GM20431 (cell line): ENCODE data around the gene TAPBP.
"Not testable (repeated sequence)": the region's sequence is repeated elsewhere in the genome, so short reads cannot be mapped to it uniquely, and the experiment has no call there.

Experiments used
- in situ Hi-C: fragments of 300-500 bp; cut with MseI, MboI; formaldehyde crosslinking; loops from one replicate; pipeline ENCODE4 v1.15.0; 2020; ENCODE audit warnings: low sequenced_read_pairs; ENCODE audit not compliant: unreplicated experiment

Gene TAPBP

DNA sequence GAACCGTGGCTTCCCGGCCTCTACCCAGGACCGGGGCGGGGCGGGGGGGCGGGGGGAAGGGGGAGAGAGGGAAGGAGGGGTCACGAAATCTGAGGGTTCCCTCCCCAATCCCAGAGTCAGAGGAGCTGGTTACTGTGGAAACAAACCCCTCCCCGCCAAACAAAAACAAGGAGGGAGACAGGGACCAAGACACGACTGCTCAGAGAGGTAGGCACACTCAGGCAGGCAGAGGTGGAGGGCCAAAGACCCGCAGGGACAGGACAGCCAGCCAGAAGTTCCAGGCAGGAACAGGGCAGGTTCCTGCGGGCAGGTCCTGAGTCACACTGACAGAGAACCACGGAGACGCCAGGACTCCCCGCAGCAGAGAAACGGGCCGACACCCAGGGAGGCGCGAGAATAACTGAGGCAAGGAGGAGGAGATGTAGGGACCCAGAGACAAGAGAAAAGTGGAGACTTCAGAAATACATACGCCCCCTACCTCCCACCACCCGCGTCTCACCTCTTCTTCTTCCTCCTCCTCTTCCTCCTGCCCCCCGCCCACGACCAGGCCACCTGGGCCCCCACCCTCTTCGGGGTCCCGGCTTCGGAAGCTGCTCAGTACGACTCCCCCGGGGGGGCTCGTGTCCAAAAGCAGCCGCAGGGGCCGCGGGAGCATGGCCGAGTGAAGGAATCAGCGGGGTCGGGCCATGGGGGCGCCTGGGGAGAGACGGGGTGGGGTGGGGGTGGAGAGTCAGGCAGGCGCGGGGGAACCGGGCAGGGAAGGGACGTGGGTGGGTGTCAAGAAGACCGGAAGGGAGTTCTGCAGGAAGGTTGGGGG is 15.7 kb downstream of the TAPBP start:
- in situ Hi-C loops, result no loop called here

DNA sequence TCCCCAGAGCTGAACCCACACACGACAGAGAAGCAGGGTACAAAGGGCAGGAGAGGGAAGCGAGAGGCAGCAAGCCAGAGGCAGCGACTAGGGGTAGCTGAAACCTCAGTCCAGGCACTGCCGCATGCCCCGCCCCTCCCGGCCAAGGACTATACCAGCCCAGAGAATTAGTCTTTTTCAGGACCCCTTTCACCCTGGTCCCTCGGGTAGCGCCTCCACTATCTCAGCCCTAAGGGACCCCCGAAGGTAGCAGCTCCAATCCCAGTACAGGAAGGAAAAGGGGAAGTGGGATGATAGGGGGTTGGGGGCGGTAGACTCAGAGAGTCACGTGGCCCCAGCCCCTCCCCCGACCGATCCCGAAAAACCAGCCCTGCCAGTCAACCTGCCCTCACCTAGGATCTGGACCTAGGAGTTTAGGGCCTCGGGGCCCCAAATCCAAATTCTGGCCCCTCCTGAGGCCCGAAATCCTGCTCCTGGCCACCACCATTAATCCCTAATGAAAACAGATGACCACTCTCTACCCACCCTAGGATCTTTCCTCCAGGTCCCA is 16.4 kb downstream of the TAPBP start:
- in situ Hi-C loops, result no loop called here

DNA sequence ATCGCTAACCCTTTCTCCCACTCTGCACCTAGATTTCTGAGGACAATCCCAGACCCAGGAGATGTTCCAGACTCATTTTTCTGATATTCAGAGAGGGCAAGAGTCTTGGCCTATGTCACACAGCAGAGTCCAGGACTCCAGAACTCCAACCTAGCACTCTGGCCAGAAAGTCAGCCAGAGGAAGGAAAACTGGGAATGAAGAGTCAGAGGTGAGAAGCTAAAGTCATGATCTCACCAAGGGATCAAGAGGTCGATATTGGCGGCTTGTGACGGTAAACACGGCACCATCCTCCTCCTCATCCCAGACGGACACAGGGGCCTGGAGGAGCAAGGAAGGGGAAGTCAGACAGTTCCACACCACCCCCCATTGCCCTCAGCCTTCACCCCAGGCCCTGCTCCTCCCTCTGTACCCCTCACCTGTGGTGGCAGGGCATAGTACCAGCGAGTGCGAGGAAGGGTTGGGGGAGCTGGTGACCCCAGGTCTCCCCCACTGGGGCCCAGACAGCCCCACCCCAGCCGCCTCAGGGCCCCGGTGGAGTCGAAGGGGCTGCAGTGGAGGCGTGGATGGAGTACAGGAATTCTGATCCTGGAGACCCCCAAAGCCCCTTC is 17.0 kb downstream of the TAPBP start:
- in situ Hi-C loops, result no loop called here

DNA sequence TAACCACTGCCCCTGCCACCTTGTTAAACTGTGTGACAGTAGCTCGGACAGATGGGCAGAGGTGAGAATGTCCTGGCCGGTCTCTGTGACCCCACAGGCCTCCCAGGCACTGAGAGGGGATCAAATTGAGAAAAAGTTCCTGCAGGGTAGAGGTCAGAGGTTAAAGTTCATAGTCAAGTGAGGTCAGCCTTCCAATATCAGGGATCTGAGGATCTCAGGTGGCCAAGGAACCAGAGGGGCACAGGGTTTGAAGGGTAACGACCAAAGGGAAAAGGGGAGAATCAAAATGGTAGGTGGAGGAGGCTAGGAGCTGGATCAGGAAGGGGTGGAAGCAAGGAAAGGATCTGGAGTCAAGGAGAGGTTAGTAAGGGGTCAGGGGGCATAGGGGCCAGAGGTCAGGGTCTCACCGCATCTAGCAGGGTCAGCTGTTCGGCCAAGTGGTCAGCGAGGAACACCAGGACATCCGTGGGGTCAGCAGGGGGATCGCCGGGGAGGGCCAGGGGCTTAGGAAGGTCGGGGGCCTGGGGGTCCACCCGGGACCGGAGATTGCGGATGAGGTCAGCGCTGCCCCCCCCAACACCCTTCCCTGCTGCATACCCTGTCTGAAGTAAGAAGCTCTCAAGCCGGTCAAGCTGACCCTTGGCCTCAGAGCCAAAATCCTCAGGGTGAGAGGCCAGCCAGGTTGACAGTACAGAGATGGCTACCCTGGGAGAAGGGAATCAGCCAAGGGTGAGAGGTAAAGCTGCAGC is 18.1 kb downstream of the TAPBP start:
- in situ Hi-C loops, result no loop called here

DNA sequence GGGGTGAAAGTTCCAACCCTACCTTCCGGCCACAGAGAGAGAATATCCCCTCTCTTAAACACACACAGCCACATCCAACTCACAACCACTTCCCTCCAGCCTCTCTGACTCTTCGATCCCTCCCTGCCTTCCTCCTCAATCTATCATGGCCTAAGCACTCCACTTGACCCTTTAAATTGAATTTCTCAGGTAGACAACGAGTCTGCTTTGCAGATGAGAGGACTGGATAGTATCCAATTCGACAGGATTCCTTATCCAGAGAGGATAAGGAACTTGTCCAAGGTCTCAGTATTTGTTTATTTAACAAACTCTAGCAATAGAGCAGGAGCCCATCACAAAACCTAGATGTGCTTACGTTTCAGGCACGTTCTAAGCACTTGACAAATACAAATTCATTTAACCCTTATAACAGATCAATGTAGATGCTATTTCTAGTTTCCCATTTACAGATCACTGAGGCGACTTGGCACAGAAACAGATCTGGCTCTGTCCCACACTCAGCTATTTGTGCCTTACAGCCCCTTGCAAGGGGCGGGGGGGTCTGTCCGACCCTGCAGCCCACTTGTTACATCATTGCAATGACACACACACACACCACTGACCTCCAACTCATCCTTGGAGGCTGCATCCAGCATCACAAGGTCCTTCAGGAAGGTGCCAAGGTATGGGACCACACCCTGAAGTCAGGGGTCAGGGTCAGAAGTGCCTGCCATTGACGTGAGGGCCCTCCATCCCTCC is 19.6 kb downstream of the TAPBP start:
- in situ Hi-C loops, result no loop called here

DNA sequence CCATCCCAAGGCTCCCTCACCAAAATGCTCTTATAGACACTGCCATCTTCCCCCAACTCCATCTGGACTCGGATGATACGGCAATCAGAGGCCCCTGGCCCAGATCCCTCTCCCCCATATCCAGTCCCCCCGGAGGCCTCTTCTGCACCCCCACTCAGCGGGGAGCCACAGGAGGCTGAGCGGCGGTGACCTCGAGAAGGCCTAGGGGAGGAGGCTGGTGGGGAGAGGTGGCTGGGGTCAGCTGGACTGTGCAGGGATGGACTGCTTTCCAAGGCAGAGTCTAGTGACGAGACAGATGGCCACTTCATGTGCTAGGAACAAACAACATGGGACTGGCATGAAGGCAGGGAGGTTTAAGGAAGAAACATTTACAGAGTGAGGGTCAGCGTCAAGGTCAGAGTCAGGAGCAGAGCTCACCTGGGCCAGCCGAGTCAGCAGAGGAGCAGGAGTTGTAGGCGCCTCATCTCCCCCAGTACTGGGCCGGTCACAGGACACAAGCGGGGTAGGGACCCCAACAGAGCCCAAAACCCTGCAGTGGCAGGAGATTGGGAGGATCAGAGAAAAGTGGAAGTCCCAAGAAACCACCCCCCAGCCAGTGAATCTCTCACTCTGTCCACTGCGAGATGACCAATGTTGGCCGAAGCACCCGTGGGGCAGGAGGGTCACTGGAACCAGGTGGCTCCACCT is 20.7 kb downstream of the TAPBP start:
- in situ Hi-C loops, result no loop called here

DNA sequence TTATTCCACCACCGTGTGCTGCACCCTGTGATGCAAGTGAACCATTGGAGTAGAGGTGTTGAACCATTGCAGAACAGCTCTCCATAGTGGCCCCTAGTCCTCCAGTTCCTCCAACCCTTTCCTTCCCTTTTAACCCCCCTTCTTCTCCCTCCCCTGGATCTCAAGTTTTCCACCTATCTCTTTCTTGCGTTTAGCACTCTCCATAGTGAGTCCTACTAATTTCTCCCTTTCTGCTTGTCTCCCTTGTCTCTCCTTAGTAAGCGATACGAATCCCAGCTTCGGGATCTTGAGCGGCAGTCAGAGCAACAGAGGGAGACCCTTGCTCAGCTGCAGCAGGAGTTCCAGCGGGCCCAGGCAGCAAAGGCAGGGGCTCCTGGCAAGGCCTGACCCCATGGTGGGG is 23.4 kb downstream of the TAPBP start:
- in situ Hi-C loops, result no loop called here

DNA sequence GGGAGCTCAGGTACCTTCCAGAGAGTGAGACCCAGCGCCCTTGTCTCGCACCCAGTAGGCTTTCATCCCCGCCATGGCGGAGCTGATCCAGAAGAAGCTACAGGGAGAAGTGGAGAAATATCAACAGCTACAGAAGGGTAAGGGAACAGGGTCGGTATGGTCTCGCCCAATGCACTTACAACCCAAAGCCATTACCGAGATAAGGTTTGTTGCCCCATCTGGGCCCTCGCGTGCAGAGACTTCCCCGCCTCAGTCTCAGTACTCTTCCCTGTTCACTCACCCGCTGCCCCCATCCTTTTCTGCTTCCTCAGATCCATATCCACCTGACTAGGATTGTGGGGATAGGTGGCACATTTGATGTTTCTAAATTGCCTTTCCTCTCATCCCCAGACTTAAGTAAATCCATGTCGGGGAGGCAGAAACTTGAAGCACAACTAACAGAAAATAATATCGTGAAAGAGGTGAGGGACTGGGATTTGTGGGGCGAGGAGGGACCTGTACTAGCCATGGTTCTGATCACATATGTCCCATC is 24.0 kb downstream of the TAPBP start:
- in situ Hi-C loops, result no loop called here

DNA sequence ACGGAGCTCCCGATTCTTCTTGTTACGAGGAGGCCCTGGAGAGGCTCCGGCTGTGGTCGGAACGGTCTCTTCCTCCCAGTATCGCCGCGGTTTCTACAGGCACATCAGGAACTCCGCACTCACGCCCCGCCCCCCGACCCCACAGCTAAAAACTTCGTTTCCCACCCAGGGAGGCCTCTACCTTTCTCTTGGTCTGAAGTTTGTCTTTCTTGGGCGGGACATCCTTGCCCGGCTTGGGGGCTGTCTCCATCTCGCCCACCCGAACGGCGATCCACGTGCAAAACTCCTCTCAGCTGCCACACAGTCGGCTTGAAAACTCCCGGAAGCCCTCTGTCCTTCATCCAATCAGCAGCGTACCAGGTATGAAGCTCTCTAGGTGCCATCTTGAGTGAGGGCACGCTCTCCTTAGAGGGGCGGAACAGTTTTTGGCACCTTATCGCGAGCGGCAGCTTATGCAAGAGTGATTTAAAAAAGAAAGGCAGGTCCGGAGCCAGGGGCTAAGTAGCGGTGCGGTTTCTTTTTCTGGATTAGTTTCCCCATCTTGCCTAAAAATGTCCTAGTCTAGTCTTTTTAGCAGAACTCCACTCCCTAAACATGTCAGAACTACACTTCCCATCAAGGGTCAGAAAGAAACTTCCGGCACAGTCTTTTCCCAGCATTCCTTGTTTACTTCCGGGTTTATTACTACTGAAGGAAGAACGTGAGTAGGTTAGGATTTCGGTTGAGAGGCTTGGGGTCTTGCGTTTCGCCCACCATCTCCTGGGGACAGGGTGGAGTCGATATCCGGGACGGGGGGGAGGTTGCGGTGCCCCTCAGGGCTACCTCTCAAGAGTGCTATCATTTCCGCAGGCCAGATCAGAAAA is 24.7 kb downstream of the TAPBP start, which contains the start of the genes PFDN6 and WDR46:
Gene PFDN6, plus strand, starts transcription at position 681 of the 863 bp plus-strand sequence. CDS start 256 bp downstream, outside the sequence.
Gene WDR46, minus strand, starts transcription at position 319 of the 863 bp plus-strand sequence. Its CDS starts 69 bp downstream, at position 250.
- in situ Hi-C loops, result no loop called here

DNA sequence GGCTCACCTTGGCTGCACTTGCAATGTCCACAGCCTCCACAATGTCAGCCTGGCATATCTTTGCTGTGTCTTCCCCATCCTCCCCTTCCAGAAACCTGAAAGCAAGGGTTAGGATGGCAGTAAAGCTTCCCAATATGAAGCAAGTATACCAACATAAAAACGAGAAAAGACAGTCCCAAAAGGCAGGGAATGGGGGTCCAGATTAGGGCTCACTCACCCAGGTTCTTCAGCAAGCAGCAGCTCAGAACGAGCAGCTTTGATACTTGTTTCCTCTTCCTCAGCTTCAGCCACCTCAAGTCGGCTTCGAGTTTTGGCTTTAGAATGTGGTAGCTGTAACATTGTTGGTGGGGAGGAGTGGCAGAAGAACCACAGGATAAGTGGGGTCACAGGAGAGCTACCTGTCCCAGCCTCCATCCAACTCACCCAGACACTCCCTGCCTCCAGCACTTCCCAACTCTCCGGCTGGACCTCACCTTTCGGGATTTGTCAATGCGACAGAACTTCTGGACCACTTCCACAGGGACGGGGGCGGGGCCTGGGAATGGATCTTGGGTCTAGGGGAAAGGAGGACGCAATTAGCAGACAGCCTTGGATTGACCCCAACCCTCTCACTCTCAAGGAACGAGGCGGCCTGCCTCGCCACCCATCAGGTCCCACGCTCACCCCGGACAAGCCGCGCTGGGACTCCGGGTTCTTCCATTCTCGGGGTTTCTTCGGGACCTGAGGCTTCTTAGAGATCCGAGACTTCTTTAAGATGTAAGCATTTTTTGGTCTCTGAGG is 25.5 kb downstream of the TAPBP start:
- in situ Hi-C loops, result no loop called here

DNA sequence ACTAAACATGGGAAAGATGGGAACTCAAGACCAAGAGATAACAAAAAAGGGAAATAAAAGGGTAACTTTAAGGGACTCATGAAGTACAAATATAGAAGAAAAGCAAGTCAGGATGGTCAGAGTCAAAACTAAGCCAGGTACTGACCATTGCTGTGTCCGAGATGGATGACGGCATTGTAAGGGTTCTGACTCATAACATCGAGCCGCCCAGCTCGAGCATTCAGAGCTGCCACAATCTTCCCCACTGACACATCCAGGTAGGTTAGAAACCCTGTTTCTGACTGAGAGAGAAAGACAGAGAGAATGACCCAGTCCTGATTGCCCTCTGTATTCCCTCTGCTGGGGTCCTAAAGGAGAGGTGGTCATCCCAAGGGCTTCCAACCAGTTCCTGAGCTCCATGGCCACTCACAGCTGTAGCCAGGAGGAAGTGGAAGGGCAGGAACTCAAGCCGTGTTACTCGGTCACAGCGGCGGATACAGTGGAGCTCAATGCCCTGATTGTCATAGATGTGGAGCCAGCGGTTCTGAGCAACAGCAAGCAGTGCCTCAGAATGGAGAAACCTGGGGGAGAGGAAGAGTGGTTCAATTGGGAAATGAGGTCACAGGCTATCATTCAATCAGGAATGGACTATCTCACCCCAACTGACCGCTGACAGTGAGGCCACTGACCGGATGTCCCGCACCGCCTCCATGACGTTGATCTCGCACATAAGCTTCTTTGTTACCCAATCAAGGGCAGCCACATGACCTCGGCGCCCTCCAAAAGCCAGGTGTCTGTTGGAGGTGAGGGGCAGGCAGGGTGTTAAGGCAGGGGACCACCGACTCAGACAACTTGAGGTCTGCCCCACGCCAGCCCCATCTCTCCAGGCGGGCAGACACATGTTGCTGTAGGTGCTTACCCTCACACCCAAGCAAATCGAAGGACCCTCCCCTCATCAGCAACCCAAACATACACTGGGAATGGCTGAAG is 26.6 kb downstream of the TAPBP start:
- in situ Hi-C loops, result no loop called here

DNA sequence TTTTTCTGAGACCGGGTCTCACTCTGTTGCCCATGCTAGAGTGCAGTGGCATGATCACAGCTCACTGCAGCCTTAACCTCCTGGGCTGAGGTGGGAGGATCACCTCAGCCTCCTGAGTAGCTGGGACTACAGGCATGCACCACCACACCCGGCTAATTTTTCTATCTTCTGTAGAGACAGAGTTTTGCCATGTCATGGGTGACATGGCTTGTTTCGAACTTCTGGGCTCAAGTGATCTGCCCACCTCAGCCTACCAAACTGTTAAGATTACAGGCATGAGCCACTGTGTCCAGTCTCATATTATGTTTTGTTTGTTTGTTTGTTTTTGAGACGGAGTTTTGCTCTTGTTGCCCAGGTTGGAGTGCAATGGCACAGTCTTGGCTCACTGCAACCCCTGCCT is 28.7 kb downstream of the TAPBP start:
- in situ Hi-C loops, result not testable (repeated sequence)

DNA sequence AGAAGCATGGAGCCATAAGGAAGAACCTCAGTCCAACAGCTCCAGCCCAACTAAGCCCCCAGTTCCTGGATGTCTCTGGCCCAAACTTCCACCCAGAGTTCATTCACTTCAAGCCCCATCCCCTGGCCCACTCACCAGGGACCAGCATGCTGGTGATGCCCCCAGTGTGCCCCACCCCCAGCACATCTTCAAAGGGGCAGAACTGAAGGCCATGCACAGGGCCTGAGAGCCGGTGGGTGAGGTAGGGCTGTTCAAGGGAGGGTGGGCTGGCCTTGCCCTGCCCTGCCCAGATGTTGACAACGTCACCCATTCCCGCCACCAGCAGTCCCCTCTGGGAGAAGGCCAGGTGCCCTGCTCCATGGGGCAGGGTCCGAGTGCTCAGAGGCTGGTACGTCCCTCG is 33.3 kb downstream of the TAPBP start:
- in situ Hi-C loops, result no loop called here

DNA sequence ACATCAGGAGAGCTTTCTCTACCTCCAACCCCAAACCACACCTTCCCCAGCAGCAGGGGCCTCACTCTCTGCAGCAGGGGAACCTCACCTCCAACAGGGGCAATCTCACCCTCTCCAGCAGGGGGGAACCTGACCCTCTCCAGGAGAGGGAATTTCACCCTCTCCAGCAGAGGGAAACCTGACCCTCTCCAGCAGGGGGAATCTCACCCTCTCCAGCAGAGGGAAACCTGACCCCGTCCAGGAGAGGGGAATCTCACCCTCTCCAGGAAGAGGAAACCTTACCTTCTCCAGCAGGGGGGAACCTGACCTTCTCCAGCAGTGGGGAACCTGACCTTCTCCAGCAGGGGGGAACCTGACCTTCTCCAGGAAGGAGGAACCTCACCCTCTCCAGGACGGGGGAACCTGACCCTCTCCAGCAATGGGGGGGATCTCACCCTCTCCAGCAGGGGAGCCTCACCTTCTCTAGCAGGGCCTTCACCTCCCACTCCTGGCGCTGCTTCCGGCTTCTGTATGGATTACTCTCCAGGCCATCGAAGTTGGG is 33.8 kb downstream of the TAPBP start:
- in situ Hi-C loops, result no loop called here

DNA sequence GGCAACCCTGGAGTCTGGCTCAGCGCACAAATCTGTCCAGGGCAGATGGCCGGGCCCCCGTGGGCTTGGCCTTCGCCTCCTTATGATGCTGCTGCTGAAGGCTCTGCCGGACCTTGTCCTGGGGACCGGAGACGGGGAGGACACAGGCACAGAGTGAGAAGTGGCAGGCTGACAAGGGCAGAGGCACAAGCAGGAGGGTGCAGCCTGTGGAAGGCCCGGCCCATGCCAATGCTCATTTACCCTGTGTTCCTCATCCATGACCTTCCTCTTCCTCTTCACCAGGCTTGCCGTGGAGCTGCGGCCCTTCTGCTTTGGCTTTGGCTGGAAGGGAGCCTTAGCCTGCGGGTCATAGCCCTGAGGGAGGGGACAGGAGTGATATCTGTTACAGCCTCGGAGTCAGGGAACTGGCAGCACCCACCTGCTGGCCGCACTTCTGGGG is 34.6 kb downstream of the TAPBP start:
- in situ Hi-C loops, result no loop called here

DNA sequence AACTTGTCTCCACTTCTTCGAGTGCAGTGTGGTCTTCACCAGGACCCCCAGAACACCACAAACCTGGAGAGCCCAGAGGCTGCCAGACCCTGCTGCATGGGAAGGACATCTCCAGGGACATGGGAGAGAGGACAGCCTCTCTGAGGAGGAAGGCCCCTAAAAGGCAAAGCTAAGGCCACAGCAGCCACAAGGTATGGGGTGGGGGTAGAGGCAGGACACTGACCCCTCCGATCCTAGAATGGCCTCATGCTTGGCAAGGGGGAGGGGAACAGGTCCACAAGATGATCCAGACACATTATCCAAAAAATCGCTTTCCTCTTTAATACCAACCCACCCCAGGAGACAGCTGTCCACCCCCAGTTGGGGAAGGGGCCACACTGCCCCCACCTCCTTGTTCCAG is 35.1 kb downstream of the TAPBP start:
- in situ Hi-C loops, result no loop called here
